IMR-90 (cell line): ENCODE data around the gene STX5. TPM values are rescaled to one million over a fixed set of nuclear protein-coding genes. Genes with fewer than 3 reads are reported as not detected.
"Not testable (repeated sequence)": the region's sequence is repeated elsewhere in the genome, so short reads cannot be mapped to it uniquely, and the experiment has no call there.

Experiments
- ATAC-seq: fragments of 200-7000 bp; cut with Tn5 transposase; 2 replicates; pipeline ENCODE4 v1.9.1; 2020; ENCODE audit warnings: low read depth, mild to moderate bottlenecking, moderate library complexity
- BruUV-seq: library from RNA; stranded (reverse); fragments of 400-500 nt; replicated peaks from 2 replicates; lab custom pipeline; 2021; lab: Mats Ljungman, UMichigan
- CTCF ChIA-PET: fragments of 300-600 bp; formaldehyde crosslinking; extraction: SDS; loops from one replicate; lab custom pipeline; 2021; ENCODE audit warnings: antibody characterized with exemption; lab: Yijun Ruan, JAX
- POLR2A ChIA-PET: fragments of 300-600 bp; sonication (Branson Sonifier 250); formaldehyde crosslinking; loops from one replicate; lab custom pipeline; 2022; ENCODE audit warnings: antibody characterized with exemption; ENCODE audit not compliant: unreplicated experiment; lab: Charles Lee
- DNase-seq: peaks from one replicate; pipeline ENCODE4 v3.0.0; 2013
- H2AFZ ChIP-seq: replicated peaks from 2 replicates; pipeline ENCODE3; 2013; ENCODE audit warnings: low read length, mild to moderate bottlenecking; ENCODE audit not compliant: poor library complexity
- H2AK5ac ChIP-seq: 2 replicates; pipeline ENCODE4 v1.6.1; 2013; ENCODE audit warnings: low read depth, low read length, inconsistent platforms
- H2AK9ac ChIP-seq: replicated peaks from 2 replicates; pipeline ENCODE3; 2013; ENCODE audit warnings: mild to moderate bottlenecking, low read depth, low read length, moderate library complexity; ENCODE audit not compliant: poor library complexity
- H2BK120ac ChIP-seq: 2 replicates; pipeline ENCODE4 v1.6.1; 2013; ENCODE audit warnings: low read depth, low read length, inconsistent platforms
- H2BK15ac ChIP-seq: 3 replicates; pipeline ENCODE4 v1.6.1; 2013; ENCODE audit warnings: low read depth, low read length, inconsistent platforms
- H2BK20ac ChIP-seq: 2 replicates; pipeline ENCODE4 v1.6.1; 2013; ENCODE audit warnings: low read depth, mild to moderate bottlenecking, inconsistent platforms, low read length, moderate library complexity
- H2BK5ac ChIP-seq: 2 replicates; pipeline ENCODE4 v1.6.1; 2013; ENCODE audit warnings: mild to moderate bottlenecking, low read depth, low read length, inconsistent platforms; ENCODE audit not compliant: poor library complexity, severe bottlenecking
- H3K14ac ChIP-seq: replicated peaks from 2 replicates; pipeline ENCODE4 v1.6.1; 2013; ENCODE audit warnings: low read depth, low read length, inconsistent platforms
- H3K18ac ChIP-seq: 2 replicates; pipeline ENCODE4 v1.6.1; 2013; ENCODE audit warnings: low read depth, low read length, control low read depth
- H3K23ac ChIP-seq: 2 replicates; pipeline ENCODE4 v1.6.1; 2013; ENCODE audit warnings: low read depth, low read length, inconsistent platforms
- H3K27ac ChIP-seq: 2 replicates; pipeline ENCODE4 v1.5.1; 2013; ENCODE audit warnings: mild to moderate bottlenecking, control low read depth, low read length; ENCODE audit not compliant: insufficient read depth
- H3K27me3 ChIP-seq: 2 replicates; pipeline ENCODE4 v1.6.1; 2013; ENCODE audit warnings: low read length; ENCODE audit not compliant: control insufficient read depth, insufficient read depth
- H3K36me3 ChIP-seq: 2 replicates; pipeline ENCODE4 v1.6.1; 2013; ENCODE audit warnings: low read length, mixed read lengths; ENCODE audit not compliant: control insufficient read depth, insufficient read depth
- H3K4ac ChIP-seq: 2 replicates; pipeline ENCODE4 v1.6.1; 2013; ENCODE audit warnings: low read depth, low read length, inconsistent platforms
- H3K4me1 ChIP-seq: 2 replicates; pipeline ENCODE4 v1.6.1; 2013; ENCODE audit warnings: low read length, mixed read lengths; ENCODE audit not compliant: control insufficient read depth, insufficient read depth
- H3K4me2 ChIP-seq: 2 replicates; pipeline ENCODE4 v1.6.1; 2013; ENCODE audit warnings: low read depth, mild to moderate bottlenecking, control low read depth, low read length, moderate library complexity
- H3K4me3 ChIP-seq: 2 replicates; pipeline ENCODE4 v1.5.1; 2013; ENCODE audit warnings: low read depth, mild to moderate bottlenecking, control low read depth, low read length, moderate library complexity; ENCODE audit not compliant: insufficient read depth
- H3K56ac ChIP-seq: 2 replicates; pipeline ENCODE4 v1.6.1; 2013; ENCODE audit warnings: low read length, inconsistent platforms; ENCODE audit not compliant: insufficient read depth; ENCODE audit errors: extremely low read depth
- H3K79me1 ChIP-seq, 2 experiments: 2 replicates each; pipeline ENCODE4 v1.6.1; 2013; ENCODE audit warnings: low read length in 2 of 2, inconsistent platforms in 1 of 2, low read depth in 1 of 2
- H3K9ac ChIP-seq: 2 replicates; pipeline ENCODE4 v1.6.1; 2013; ENCODE audit warnings: low read depth, low read length, control low read depth
- H3K9me1 ChIP-seq: 2 replicates; pipeline ENCODE4 v1.6.1; 2013; ENCODE audit warnings: low read length, inconsistent platforms; ENCODE audit not compliant: insufficient read depth
- H3K9me3 ChIP-seq: 2 replicates; pipeline ENCODE4 v1.6.1; 2013; ENCODE audit warnings: low read length; ENCODE audit not compliant: control insufficient read depth, insufficient read depth
- H4K20me1 ChIP-seq: 2 replicates; pipeline ENCODE4 v1.6.1; 2013; ENCODE audit warnings: low read length, inconsistent platforms; ENCODE audit not compliant: insufficient read depth
- H4K5ac ChIP-seq: 2 replicates; pipeline ENCODE4 v1.6.1; 2013; ENCODE audit warnings: mild to moderate bottlenecking, low read depth, low read length, control low read depth
- H4K8ac ChIP-seq, 2 experiments: 2 replicates each; pipeline ENCODE4 v1.6.1; 2013; ENCODE audit warnings: low read depth in 2 of 2, low read length in 2 of 2, control low read depth in 1 of 2, inconsistent platforms in 1 of 2
- H4K91ac ChIP-seq: 2 replicates; pipeline ENCODE4 v1.6.1; 2013; ENCODE audit warnings: low read depth, low read length, inconsistent platforms; ENCODE audit not compliant: insufficient read depth
- MAZ ChIP-seq: IDR thresholded peaks from 2 replicates; pipeline ENCODE4 v1.6.1; 2012; ENCODE audit warnings: low read depth, mild to moderate bottlenecking, low read length, improper control_type of control experiment, moderate library complexity, borderline replicate concordance
- WGBS, 2 experiments: methylation state at CpG; one replicate each; pipeline versions ENCODE4 v1.1.5 to v1.1.7; 2013; ENCODE audit warnings: missing lambda C conversion rate in 2 of 2; ENCODE audit not compliant: insufficient read length in 1 of 2; ENCODE audit errors: extremely low coverage in 2 of 2; 5-methylcytosine and 5-hydroxymethylcytosine counted together
- dilution Hi-C: fragments of 300-500 bp; cut with HindIII; formaldehyde crosslinking; loops from one replicate; pipeline ENCODE4 v1.14.3; 2018; ENCODE audit warnings: low sequenced_read_pairs; ENCODE audit not compliant: unreplicated experiment
- in situ Hi-C: fragments of 300-500 bp; cut with MboI; formaldehyde crosslinking; loops from 3 replicates; pipeline ENCODE4 v1.14.3; 2019; ENCODE audit warnings: low sequenced_read_pairs, inconsistent platforms, mixed read lengths
- intact Hi-C: fragments of 100-400 bp; cut with micrococcal nuclease; formaldehyde crosslinking; loops from 2 replicates; pipeline ENCODE4 v1.10.0; 2022
- polyA plus RNA-seq, 3 experiments: library from polyadenylated mRNA; depleted of rRNA; stranded (reverse); fragments of >200 nt; gene quantifications; 2 replicates each; pipeline ENCODE4 v1.2.3, GENCODE V29; 2012; ENCODE audit warnings: low replicate concordance in 1 of 3
- total RNA-seq: library from RNA; depleted of rRNA; stranded (reverse); fragments of >200 nt; gene quantifications from 2 replicates; pipeline ENCODE4 v1.2.3, GENCODE V29; 2012

STX5 gene
- total and polyA plus RNA-seq, 2 of the 4 experiments (the other 2 are of a cell fraction): 43.1 to 49.5 TPM

- no peak for TF ChIP-seq MAZ
Observed at GRCh38 chr11:62863687-62864335, 32.0 kb upstream of the STX5 start (continued).

GRCh38 chr11:62861564-62862192, 29.8 kb upstream of the STX5 start:
- H3K18ac ChIP-seq, BruUV-seq, dilution Hi-C loops, H3K9me1 ChIP-seq, DNase-seq, H4K91ac ChIP-seq, H2BK120ac ChIP-seq, H3K23ac ChIP-seq, H2AK9ac ChIP-seq, H4K20me1 ChIP-seq, H2AFZ ChIP-seq, H3K56ac ChIP-seq, H3K27me3 ChIP-seq, H2BK15ac ChIP-seq, H2BK5ac ChIP-seq, H2AK5ac ChIP-seq, H3K4me1 ChIP-seq, H4K8ac ChIP-seq, H3K4ac ChIP-seq, H3K27ac ChIP-seq, ATAC-seq, H3K4me2 ChIP-seq, H3K4me3 ChIP-seq, H3K14ac ChIP-seq, H4K5ac ChIP-seq, H3K9ac ChIP-seq, H2BK20ac ChIP-seq, H3K36me3 ChIP-seq, H3K9me3 ChIP-seq: not testable (repeated sequence)
- 84% methylated on average over 5 of the region's 16 CpGs; no CpG with 5 or more reads in 1 of the 2 experiments for WGBS, 2 experiments
- H3K79me1 ChIP-seq: peaks cover 18 to 26% of the 10 kb centered on the region in 2 experiments; a peak in 3 of 4 replicates
- POLR2A ChIA-PET: interaction anchor here (0.5 to 0.6 kb wide), 2 partner anchors 22 to 42 kb away, joined by 3 to 4 read pairs; no protein-coding TSS in a partner anchor
- CTCF ChIA-PET: interaction anchor here (0.6 to 1.0 kb wide), 3 partner anchors 74 to 163 kb away, joined by 3 to 5 read pairs (median 4); no protein-coding TSS in a partner anchor
- in situ Hi-C loops (loop anchor here (25.0 kb wide), 1 partner anchor 474 kb away; no protein-coding TSS in a partner anchor), intact Hi-C loops (loop anchor here (1.0 to 5.0 kb wide), 4 partner anchors 21 to 249 kb away; partner anchors contain the start of genes EML3, HNRNPUL2, ROM1 and TTC9C)
